ENCODE results near the gene LTB4R2. TPM values are rescaled to one million over a fixed set of nuclear protein-coding genes. Genes with fewer than 3 reads are reported as not detected.
A peak's percentile ranks its signal among the peaks of the same experiment; 100 is the strongest.

The LTB4R2 gene
- total and polyA plus RNA-seq, 2 experiments from 2014 or later: 0.40 to 12.6 TPM

DNA sequence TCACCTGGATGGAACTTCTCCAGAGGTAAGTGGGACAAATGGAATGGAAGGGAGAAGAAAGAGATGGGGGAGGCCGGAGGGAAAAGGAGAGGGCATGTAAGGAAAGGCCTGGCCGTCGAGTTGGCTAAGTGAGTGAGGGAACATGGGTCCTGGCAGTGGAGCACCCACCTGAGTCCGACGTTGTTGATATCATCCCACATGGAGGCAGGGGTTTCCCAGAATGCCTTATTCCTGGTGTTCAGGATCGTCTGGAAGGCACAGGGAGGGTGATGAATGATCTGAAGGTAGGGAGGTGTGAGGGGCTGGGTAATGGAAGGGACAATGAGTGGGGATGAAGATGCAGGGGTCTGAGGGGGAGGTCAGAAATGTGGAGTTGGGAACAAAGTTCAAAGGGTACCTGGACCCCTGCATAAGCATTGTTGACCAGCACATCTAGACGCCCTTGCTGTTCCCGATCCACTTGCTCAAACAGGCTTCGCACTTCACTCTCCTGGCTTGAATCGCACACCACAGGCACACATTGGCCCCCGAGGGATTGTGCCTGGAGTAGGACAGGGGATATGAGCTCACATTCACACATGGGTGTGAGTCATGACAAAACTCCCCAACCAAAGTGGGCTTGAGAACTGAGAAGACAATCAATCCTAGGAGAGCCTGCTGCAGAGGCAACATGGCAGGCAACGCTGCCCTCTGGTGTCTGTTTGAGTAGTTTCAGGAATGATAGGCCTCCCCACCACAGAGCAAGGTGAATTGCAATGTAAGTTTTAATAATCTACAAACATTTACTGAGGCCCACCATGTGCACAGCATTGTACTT, 13.4 kb upstream of the LTB4R2 start:
- Mint-ChIP-seq H3K27ac (peak overlapping the region; percentile 26; the same call in 1 of the 2 replicates), H3K4me3 (no peak overlapping the region; the same call in 2 of the 3 replicates), H3K9me3 (peaks cover 2% of the 10 kb centered on the region; the same call in 1 of the 3 replicates), H3K36me3 (ENCODE audit: low read depth) (peaks cover 9% of the 10 kb centered on the region; the same call in 2 of the 3 replicates), H3K27me3 (ENCODE audit: insufficient read depth, low read depth, poor library complexity) (peaks cover 13% of the 10 kb centered on the region), H3K4me1 (peaks cover 21% of the 10 kb centered on the region)
- H2AFZ ChIP-seq: no peak overlapping the region
- H4K20me1 ChIP-seq (replicated peaks; ENCODE audit: insufficient read depth): peaks cover 12% of the 10 kb centered on the region; the same call in 1 of the 2 replicates
- no peak overlapping the region for H3K27ac ChIP-seq (ENCODE audit: low read depth)
- H3K27me3 ChIP-seq (ENCODE audit: insufficient read depth): no peaks in the 10 kb centered on the region
- H3K9me2 ChIP-seq (ENCODE audit: insufficient read depth): no peaks in the 10 kb centered on the region
- TF ChIP-seq CTCF (conservative IDR thresholded peaks at IDR 0.05; ENCODE audit: low read depth in 2 of 2): peak; percentile 79 to 86
- TF ChIP-seq, protein P1, sequence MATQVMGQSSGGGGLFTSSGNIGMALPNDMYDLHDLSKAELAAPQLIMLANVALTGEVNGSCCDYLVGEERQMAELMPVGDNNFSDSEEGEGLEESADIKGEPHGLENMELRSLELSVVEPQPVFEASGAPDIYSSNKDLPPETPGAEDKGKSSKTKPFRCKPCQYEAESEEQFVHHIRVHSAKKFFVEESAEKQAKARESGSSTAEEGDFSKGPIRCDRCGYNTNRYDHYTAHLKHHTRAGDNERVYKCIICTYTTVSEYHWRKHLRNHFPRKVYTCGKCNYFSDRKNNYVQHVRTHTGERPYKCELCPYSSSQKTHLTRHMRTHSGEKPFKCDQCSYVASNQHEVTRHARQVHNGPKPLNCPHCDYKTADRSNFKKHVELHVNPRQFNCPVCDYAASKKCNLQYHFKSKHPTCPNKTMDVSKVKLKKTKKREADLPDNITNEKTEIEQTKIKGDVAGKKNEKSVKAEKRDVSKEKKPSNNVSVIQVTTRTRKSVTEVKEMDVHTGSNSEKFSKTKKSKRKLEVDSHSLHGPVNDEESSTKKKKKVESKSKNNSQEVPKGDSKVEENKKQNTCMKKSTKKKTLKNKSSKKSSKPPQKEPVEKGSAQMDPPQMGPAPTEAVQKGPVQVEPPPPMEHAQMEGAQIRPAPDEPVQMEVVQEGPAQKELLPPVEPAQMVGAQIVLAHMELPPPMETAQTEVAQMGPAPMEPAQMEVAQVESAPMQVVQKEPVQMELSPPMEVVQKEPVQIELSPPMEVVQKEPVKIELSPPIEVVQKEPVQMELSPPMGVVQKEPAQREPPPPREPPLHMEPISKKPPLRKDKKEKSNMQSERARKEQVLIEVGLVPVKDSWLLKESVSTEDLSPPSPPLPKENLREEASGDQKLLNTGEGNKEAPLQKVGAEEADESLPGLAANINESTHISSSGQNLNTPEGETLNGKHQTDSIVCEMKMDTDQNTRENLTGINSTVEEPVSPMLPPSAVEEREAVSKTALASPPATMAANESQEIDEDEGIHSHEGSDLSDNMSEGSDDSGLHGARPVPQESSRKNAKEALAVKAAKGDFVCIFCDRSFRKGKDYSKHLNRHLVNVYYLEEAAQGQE (IDR thresholded peaks at IDR 0.05; ENCODE audit: unreplicated experiment): no peak
- no peak overlapping the region for H3K4me3 ChIP-seq
- H3K4me2 ChIP-seq: no peak overlapping the region
- ATAC-seq: peak; percentile 63
- DNase-seq (ENCODE audit: low spot score): peak; percentile 84
- H3K36me3 ChIP-seq (ENCODE audit: insufficient read depth): no peaks in the 10 kb centered on the region; the same call in 1 of the 2 replicates
- peaks cover 16% of the 10 kb centered on the region; the same call in 1 of the 2 replicates for H3K4me1 ChIP-seq (ENCODE audit: insufficient read depth)
- H3K79me2 ChIP-seq (replicated peaks; ENCODE audit: insufficient read depth): peaks cover 13% of the 10 kb centered on the region
- peaks cover 7% of the 10 kb centered on the region for H3F3A ChIP-seq (replicated peaks; ENCODE audit: low read depth)

DNA sequence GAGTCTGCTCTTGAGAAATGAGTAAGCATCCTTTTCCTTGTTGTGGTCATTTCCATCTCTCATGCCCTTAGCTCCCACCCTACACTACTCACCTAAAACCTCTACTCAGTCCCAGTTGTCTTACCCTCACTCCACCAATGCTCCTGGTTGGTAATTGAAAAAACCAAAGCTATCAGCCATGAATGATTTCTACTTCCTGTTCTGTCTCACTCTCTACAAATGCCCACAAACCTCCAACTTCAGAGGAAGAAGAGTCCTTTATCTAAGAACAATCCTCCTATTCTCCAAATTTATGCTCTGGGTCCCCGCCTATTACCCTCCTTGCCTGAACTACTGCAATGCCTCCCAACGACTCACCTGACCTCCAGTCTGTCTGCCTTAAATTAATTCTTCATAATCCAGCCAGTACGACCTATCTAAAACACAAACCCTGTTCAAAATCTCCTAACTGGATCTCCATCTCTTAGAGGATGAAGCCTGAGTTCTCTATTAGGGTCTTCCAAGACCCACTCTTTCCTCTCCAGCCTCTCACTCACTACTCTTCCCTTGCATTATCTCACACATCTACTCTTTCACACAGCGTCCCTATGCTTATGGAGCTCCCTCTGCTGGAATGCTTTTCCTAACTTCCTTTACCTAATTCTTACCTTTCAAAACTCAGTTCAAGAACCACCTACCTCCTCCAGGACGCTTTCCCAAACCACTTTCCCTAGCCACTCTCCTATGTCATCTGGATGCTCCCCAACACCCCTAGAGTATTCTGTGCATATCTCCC, 12.6 kb upstream of the LTB4R2 start:
- Mint-ChIP-seq H3K36me3 (ENCODE audit: low read depth) (peaks cover 15% of the 10 kb centered on the region), H3K4me1 (peaks cover 21% of the 10 kb centered on the region), H3K27ac (no peak overlapping the region), H3K27me3 (ENCODE audit: insufficient read depth, low read depth, poor library complexity) (peaks cover 13% of the 10 kb centered on the region), H3K9me3 (peaks cover 2% of the 10 kb centered on the region; the same call in 1 of the 3 replicates), H3K4me3 (peak overlapping the region; percentile 14; the same call in 1 of the 3 replicates)
- Histone ChIP-seq H3K27me3 (ENCODE audit: insufficient read depth) (no peaks in the 10 kb centered on the region), H3K36me3 (ENCODE audit: insufficient read depth) (peaks cover 2% of the 10 kb centered on the region), H3F3A (replicated peaks; ENCODE audit: low read depth) (peaks cover 7% of the 10 kb centered on the region), H3K4me2 (no peak overlapping the region), H3K79me2 (replicated peaks; ENCODE audit: insufficient read depth) (peaks cover 13% of the 10 kb centered on the region), H3K27ac (ENCODE audit: low read depth) (0 out of 2 replicates have a peak overlapping the region, but pooled peaks have one; percentile 28), H3K9me2 (ENCODE audit: insufficient read depth) (no peaks in the 10 kb centered on the region), H4K20me1 (replicated peaks; ENCODE audit: insufficient read depth) (peaks cover 12% of the 10 kb centered on the region; the same call in 1 of the 2 replicates), H2AFZ (no peak overlapping the region), H3K4me1 (ENCODE audit: insufficient read depth) (peaks cover 16% of the 10 kb centered on the region; the same call in 1 of the 2 replicates), H3K4me3 (no peak overlapping the region)
- DNase-seq (ENCODE audit: low spot score) (peak; percentile 84), ATAC-seq (peak; percentile 45)
- TF ChIP-seq CTCF (conservative IDR thresholded peaks at IDR 0.05; ENCODE audit: low read depth in 2 of 2) (peak; percentile 56 to 70), CREB1 (CRISPR knock-in tag; IDR thresholded peaks at IDR 0.05; ENCODE audit: low read depth) (no peak)

Data from GM23338 (cell line).